B cell (primary cell): ENCODE data around the gene TDRD9. TPM values are rescaled to one million over a fixed set of nuclear protein-coding genes. Genes with fewer than 3 reads are reported as not detected.

Source experiments
- ATAC-seq: fragments of 200-7000 bp; cut with Tn5 transposase; one replicate; pipeline ENCODE4 v1.10.0; 2021; ENCODE audit warnings: low read depth, mild to moderate bottlenecking, moderate number of reproducible peaks, moderate library complexity
- CTCF ChIA-PET: fragments of 350-600 bp; sonication (Branson Sonifier 250); formaldehyde crosslinking; loops from one replicate; lab custom pipeline; 2021; ENCODE audit warnings: antibody characterized with exemption, inconsistent platforms; lab: Charles Lee
- POLR2A ChIA-PET: fragments of 350-600 bp; sonication (Branson Sonifier 250); formaldehyde crosslinking; loops from one replicate; lab custom pipeline; 2021; ENCODE audit warnings: antibody characterized with exemption; lab: Charles Lee
- DNase-seq: peaks from one replicate; pipeline ENCODE4 v3.0.0; 2013
- H2AFZ ChIP-seq: 2 replicates; pipeline ENCODE4 v1.6.1; 2012; ENCODE audit warnings: mild to moderate bottlenecking, low read depth, low read length; ENCODE audit not compliant: insufficient read depth, poor library complexity, severe bottlenecking
- H3K27ac ChIP-seq, 2 donors: 1 replicate in 1 of 2; 2 replicates in 1 of 2; pipeline ENCODE4 v1.5.1; 2012 to 2013; ENCODE audit warnings: low read length in 2 of 2, mild to moderate bottlenecking in 2 of 2, moderate library complexity in 1 of 2
- H3K27me3 ChIP-seq, 4 experiments: fragments of 200-600 bp in 1 of 4; sonication (generic) in 1 of 4; replicated peaks in 1 of 4; 1 replicate in 2 of 4; 2 replicates in 2 of 4; pipeline versions ENCODE4 v1.6.1 to v1.7.0; 2013 to 2016; ENCODE audit warnings: low read length in 3 of 4, mild to moderate bottlenecking in 2 of 4, mixed read lengths in 1 of 4, moderate library complexity in 1 of 4; ENCODE audit not compliant: insufficient read depth in 4 of 4, control insufficient read depth in 3 of 4; ENCODE audit errors: control extremely low read depth in 1 of 4
- H3K36me3 ChIP-seq, 2 experiments: replicated peaks in 1 of 2; 1 replicate in 1 of 2; 2 replicates in 1 of 2; pipeline versions ENCODE4 v1.6.1 to v1.7.1; 2013; ENCODE audit warnings: low read length in 1 of 2; ENCODE audit not compliant: insufficient read depth in 2 of 2, control insufficient read depth in 1 of 2; ENCODE audit errors: control extremely low read depth in 1 of 2, extremely low read depth in 1 of 2
- H3K4me1 ChIP-seq, 2 donors: fragments of 200-600 bp in 1 of 2; sonication (generic) in 1 of 2; 1 replicate in 1 of 2; 2 replicates in 1 of 2; pipeline versions ENCODE4 v1.5.1 to v1.6.1; 2013 to 2017; ENCODE audit warnings: low read length in 2 of 2; ENCODE audit not compliant: control insufficient read depth in 2 of 2, insufficient read depth in 2 of 2
- H3K4me2 ChIP-seq: replicated peaks from 2 replicates; pipeline ENCODE3; 2012; ENCODE audit warnings: mild to moderate bottlenecking, low read depth, low read length; ENCODE audit not compliant: poor library complexity, severe bottlenecking
- H3K4me3 ChIP-seq, 5 experiments: fragments of 200-600 bp in 1 of 5; sonication (generic) in 1 of 5; 1 replicate in 3 of 5; 2 replicates in 2 of 5; pipeline versions ENCODE4 v1.5.1 to v1.7.0; 2011 to 2016; ENCODE audit warnings: low read length in 4 of 5, mild to moderate bottlenecking in 4 of 5, low read depth in 2 of 5, control low read depth in 1 of 5, moderate library complexity in 1 of 5; ENCODE audit not compliant: insufficient read depth in 1 of 5; ENCODE audit errors: control extremely low read depth in 1 of 5, extremely low read depth in 1 of 5
- H3K79me2 ChIP-seq: fragments of 200-600 bp; sonication (generic); one replicate; pipeline ENCODE4 v1.6.0; 2016; ENCODE audit warnings: low read length; ENCODE audit not compliant: control insufficient read depth, insufficient read depth
- H3K9ac ChIP-seq: fragments of 200-600 bp; sonication (generic); 2 replicates; pipeline ENCODE4 v1.6.1; 2017; ENCODE audit warnings: mild to moderate bottlenecking, low read length, moderate library complexity
- H3K9me3 ChIP-seq, 3 donors: one replicate each; pipeline versions ENCODE4 v1.6.1 to v1.7.1; 2013; ENCODE audit warnings: low read length in 2 of 3; ENCODE audit not compliant: control insufficient read depth in 2 of 3, insufficient read depth in 1 of 3; ENCODE audit errors: control extremely low read depth in 1 of 3
- H4K20me1 ChIP-seq: 2 replicates; pipeline ENCODE4 v1.6.0; 2012; ENCODE audit warnings: mild to moderate bottlenecking, low read length; ENCODE audit not compliant: insufficient read depth, control insufficient read depth, poor library complexity, severe bottlenecking
- H3K27ac Mint-ChIP-seq: one replicate; pipeline ENCODE4 v1.8.0; 2021; ENCODE audit warnings: mixed read lengths
- H3K27me3 Mint-ChIP-seq: one replicate; pipeline ENCODE4 v1.8.0; 2021; ENCODE audit warnings: mixed read lengths
- H3K4me1 Mint-ChIP-seq: one replicate; pipeline ENCODE4 v1.8.0; 2021; ENCODE audit warnings: mixed read lengths
- H3K4me3 Mint-ChIP-seq: one replicate; pipeline ENCODE4 v1.8.0; 2021; ENCODE audit warnings: mixed read lengths
- H3K9me3 Mint-ChIP-seq: one replicate; pipeline ENCODE4 v1.8.0; 2022; ENCODE audit warnings: mixed read lengths; ENCODE audit not compliant: insufficient read depth
- CTCF ChIP-seq: fragments of 200-600 bp; IDR thresholded peaks from one replicate; pipeline ENCODE4 v1.8.0; 2022; ENCODE audit warnings: antibody characterized with exemption, mild to moderate bottlenecking
- EZH2 ChIP-seq: IDR thresholded peaks from 2 replicates; pipeline ENCODE4 v1.6.1; 2012; ENCODE audit warnings: borderline replicate concordance, low read depth, mild to moderate bottlenecking, moderate library complexity, low read length; ENCODE audit not compliant: insufficient read depth, poor library complexity, severe bottlenecking
- WGBS: methylation state at CpG from one replicate; pipeline ENCODE4 v1.1.5; 2013; ENCODE audit warnings: missing lambda C conversion rate; ENCODE audit not compliant: insufficient coverage; 5-methylcytosine and 5-hydroxymethylcytosine counted together
- intact Hi-C: fragments of 100-400 bp; cut with micrococcal nuclease; formaldehyde crosslinking; loops from one replicate; pipeline ENCODE4 v1.10.0; 2022
- polyA plus RNA-seq: library from polyadenylated mRNA; depleted of rRNA; stranded (reverse); fragments of >200 nt; gene quantifications from 2 replicates; pipeline ENCODE4 v1.2.3, GENCODE V29; 2012
- total RNA-seq, 2 donors: library from RNA; stranded (reverse); fragments of 120-200 nt in 1 of 2; gene quantifications; 1 replicate in 1 of 2; 2 replicates in 1 of 2; pipeline versions ENCODE4 v1.2.3 to v1.2.4, GENCODE V29; 2013 to 2022

TDRD9 gene
- total and polyA plus RNA-seq, 2 donors (not counting 1 experiment from before 2014, with no cell fraction given), result 1.1 to 2.4 TPM

- no peaks in the 10 kb centered on the region for H3K9me3 ChIP-seq
- H3K27ac Mint-ChIP-seq, result no peak overlapping the region
- no peak overlapping the region for H3K4me3 ChIP-seq
- H3K27ac ChIP-seq, result no peak overlapping the region
- intact Hi-C loops, result no loop called here
- no CpG with 5 or more reads among the region's 1 CpG for WGBS
- no peak overlapping the region for H3K4me3 Mint-ChIP-seq
- H3K79me2 ChIP-seq, result no peaks in the 10 kb centered on the region
- DNase-seq (no peak), ATAC-seq (no peak)
- CTCF ChIA-PET, result no interaction called here
- no peak overlapping the region for H3K4me2 ChIP-seq
- TF ChIP-seq CTCF (no peak), EZH2 (no peak)
- H3K27me3 ChIP-seq, result no peaks in the 10 kb centered on the region
- no peaks in the 10 kb centered on the region for H3K4me1 Mint-ChIP-seq
- H3K9me3 Mint-ChIP-seq, result no peaks in the 10 kb centered on the region
- H4K20me1 ChIP-seq, result no peaks in the 10 kb centered on the region
- no peak overlapping the region for H3K9ac ChIP-seq
- POLR2A ChIA-PET, result no interaction called here
- H3K27me3 Mint-ChIP-seq, result peaks cover 9% of the 10 kb centered on the region
- no peaks in the 10 kb centered on the region for H3K4me1 ChIP-seq
- no peak overlapping the region for H2AFZ ChIP-seq
- H3K36me3 ChIP-seq, result no peaks in the 10 kb centered on the region
Observed at GRCh38 chr14:104009297-104009696, 81.0 kb downstream of the TDRD9 start.

GRCh38 chr14:104011824-104012517 lies 83.7 kb downstream of the TDRD9 start:
- 94% methylated on average over 3 of the region's 3 CpGs for WGBS
- Mint-ChIP-seq H3K4me1 (no peaks in the 10 kb centered on the region), H3K27me3 (peaks cover 15% of the 10 kb centered on the region), H3K4me3 (no peak overlapping the region), H3K27ac (no peak overlapping the region), H3K9me3 (no peaks in the 10 kb centered on the region)
- H3K4me1 ChIP-seq, result no peaks in the 10 kb centered on the region
- TF ChIP-seq CTCF, result no peak
- TF ChIP-seq EZH2, result no peak
- H3K4me2 ChIP-seq, result no peak overlapping the region
- no peaks in the 10 kb centered on the region for H3K9me3 ChIP-seq
- no peak overlapping the region for H2AFZ ChIP-seq
- H3K27me3 ChIP-seq, result no peaks in the 10 kb centered on the region
- no peaks in the 10 kb centered on the region for H3K79me2 ChIP-seq
- no peaks in the 10 kb centered on the region for H3K36me3 ChIP-seq
- CTCF ChIA-PET, result no interaction called here
- no peak overlapping the region for H3K4me3 ChIP-seq
- ATAC-seq (no peak), DNase-seq (no peak)
- intact Hi-C loops, result no loop called here
- H3K9ac ChIP-seq, result no peak overlapping the region
- POLR2A ChIA-PET, result no interaction called here
- no peaks in the 10 kb centered on the region for H4K20me1 ChIP-seq
- no peak overlapping the region for H3K27ac ChIP-seq
